HG03039 (cell line): ENCODE data around the gene BCAS4.
"Not testable (repeated sequence)": the region's sequence is repeated elsewhere in the genome, so short reads cannot be mapped to it uniquely, and the experiment has no call there.

Experiments
- ATAC-seq: cut with Tn5 transposase; IDR thresholded peaks from one replicate; pipeline ENCODE4 v1.9.1; 2021; ENCODE audit warnings: mild to moderate bottlenecking, moderate library complexity; ENCODE audit not compliant: unreplicated experiment

The BCAS4 gene, protein sequence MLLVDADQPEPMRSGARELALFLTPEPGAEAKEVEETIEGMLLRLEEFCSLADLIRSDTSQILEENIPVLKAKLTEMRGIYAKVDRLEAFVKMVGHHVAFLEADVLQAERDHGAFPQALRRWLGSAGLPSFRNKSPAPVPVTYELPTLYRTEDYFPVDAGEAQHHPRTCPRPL

DNA sequence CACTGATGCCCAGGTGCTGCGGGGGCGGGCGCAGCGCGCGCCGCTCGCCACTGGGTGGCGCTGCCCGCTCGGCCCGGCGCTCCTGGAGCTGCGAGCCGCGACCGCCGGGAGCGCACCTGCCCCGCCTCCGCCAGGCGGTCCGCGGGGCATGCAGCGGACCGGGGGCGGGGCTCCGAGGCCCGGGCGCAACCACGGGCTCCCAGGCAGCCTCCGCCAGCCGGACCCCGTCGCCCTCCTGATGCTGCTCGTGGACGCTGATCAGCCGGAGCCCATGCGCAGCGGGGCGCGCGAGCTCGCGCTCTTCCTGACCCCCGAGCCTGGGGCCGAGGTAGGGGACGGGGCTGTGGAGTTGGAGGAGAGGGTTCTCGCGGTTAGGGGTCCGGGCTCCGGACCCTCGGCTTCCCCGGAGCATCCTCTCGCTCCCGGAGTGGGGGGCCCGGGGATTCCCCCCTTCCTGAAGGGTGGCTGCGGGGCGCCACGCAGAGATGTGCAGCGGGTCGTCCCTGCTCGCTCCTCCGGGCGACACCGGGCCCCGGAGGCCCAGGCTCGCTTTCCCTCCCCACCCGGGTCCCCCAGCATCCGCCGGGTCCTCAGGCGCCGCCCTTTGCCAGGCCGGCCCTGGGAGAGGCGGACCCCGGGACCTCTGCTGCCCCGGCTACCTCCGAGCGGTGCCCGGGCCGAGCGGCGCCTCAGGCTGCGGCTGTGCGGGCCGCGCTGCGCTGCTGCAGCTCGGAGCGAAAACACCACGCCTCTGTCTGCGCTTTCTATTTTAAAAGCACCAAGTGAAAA lies at the start of gene BCAS4:
Gene BCAS4, plus strand, starts transcription at position 216 of the 789 bp plus-strand sequence. Its CDS starts 23 bp downstream, at position 239.
- peak; percentile 70 for ATAC-seq

DNA sequence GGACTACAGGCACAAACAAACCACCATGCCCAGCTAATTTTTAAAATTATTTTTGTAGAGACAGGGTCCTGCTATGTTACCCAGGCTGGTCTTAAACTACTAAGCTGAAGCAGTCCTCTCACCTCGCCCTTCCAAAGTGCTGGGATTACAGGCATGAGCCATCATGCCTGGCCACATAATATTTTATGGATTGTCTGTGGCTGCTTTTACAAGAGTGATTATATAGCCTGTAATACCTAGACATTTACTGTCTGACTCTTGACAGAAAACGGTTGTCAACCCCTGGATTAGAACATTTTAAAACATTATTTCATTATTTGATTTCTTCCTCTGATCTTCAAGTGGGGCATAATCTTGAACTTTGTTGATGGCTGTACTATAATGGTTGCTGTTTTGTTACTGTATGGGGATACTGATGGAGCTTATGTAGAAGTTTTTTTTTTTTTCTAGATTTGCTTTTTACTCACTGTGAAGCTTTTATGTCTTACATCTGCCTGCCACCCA lies 49.2 kb upstream of the BCAS4 start:
- ATAC-seq = no peak

DNA sequence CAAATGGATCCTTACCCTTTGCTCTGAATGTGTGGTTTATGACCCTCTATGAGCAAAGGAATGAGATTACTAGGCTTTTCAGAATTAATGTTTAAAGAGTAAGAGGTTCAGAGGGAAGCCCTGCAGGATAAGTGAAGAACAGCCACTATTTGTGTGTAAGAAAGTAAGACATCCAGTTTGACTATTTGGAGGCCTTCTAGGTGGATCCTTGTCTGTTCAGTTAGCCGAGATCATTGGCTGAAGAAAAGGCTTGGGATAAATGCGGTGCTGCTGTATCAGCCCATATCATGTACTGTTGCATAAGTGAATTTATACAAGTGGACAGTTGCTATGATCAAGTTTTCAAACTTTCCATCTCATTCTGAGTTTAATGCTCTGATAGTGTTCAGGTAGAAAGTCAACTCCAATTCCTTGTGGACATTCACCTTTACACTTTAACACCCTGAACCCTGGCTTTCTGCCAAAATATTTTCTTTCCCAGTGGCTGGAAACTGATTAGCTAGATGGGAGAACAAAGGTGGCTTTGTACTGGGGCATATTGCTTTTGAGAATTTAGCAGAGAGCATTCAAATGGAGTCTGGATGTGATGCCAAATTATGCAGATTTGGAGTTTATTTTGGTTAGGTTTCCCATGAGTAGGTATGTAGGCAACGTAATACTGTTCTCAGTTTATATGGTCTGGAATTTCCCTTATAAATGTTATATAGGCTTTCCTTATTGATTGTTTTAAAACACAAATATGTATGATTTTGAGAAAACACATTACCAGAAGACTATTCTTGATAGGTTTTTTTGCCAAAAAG lies 48.5 kb upstream of the BCAS4 start:
- no peak for ATAC-seq

DNA sequence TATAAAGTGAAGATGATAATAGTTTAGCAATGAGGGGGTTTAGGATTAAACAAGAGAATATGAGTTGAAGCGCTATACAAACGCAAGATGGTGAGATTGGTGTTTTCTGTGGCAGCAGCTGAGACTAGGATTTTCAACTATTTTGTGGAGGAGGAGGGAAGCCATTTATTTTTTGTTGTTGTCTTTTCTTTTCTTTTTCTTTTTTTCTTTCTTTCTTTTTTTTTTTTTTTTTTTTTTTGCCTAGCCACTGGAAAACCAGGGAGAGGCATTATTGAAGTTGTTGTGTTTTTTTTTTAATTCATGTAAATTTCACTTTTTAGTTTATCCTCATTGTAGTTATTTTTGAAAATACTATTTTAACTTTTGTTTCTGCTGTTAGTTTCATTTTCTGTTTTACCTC lies 47.6 kb upstream of the BCAS4 start:
- no peak for ATAC-seq

DNA sequence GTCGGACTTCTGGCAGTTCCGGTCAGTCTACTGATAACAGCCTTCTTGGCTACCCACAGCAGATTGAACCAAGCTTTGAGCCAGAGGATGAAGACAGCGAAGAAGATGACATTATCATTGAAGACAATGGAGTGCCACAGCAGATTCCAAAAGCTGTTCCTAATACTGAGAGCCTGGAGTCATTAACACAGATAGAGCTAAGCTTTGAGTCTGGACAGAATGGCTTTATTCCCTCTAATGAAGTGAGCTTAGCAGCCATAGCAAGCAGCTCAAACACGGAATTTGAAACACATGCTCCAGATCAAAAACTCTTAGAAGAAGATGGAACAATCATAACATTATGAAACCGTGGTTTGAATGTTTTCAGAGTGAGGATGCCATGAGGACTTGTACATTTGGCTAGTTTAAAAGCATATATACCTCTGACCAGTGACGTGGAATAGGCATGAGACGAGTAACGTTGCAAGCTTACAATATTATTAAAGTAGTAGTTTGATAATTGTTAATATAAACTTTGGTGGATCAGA lies 44.7 kb upstream of the BCAS4 start:
- ATAC-seq = no peak

DNA sequence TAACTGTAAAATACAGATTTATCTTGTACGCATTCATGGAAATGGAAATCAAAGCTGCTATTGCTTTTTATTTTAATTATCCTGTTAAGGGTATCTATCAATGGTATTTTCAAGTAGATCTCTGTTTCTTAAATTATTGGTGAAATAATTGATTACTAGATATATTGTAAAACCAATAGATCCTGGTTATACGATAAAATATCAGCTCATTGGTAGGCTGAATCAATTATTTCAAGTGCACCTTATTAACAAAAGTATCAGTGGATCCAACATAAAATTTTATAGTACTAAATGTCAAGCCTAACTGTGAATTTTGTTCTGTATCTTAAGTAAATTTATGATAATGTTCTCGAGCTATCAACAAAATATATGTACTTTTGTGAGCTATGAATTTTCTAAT lies 41.7 kb upstream of the BCAS4 start:
- ATAC-seq = no peak

DNA sequence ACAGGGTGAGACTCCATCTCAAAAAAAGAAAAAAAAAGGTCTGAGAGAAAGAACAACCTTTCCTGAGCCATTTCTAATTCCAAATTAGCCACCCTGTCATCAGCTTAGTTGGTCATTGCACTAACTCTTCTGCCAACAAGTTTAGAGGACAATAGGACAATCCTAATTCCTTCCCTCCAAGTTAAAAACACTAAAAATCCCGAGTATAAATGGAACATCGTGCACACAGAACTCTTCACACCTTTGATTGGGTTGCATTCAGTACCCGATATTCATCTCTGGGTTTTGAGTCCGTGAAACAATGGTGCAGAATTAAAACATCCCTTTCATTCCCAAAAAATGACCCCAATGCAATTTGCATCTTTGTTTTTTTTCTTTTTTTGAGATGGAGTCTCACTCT lies 40.4 kb upstream of the BCAS4 start:
- ATAC-seq = no peak

DNA sequence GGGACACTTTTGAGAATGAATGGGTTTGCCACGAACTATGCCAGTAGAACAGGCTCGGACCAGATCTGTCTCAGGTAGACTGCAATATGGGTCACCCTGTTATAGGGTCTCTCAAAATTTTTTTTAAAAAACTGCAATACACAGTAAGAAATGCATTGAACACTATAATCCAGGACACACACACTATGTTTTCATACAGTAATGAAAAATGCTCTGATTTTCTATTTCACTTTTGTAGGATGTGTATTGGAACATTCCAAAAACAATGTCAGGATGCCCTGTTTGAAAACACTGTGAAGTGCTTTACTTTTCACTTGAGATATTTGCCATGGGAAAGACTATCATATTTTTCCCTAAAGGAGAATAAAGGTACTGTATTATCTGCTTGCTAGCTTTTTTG lies 38.4 kb upstream of the BCAS4 start:
- no peak for ATAC-seq

DNA sequence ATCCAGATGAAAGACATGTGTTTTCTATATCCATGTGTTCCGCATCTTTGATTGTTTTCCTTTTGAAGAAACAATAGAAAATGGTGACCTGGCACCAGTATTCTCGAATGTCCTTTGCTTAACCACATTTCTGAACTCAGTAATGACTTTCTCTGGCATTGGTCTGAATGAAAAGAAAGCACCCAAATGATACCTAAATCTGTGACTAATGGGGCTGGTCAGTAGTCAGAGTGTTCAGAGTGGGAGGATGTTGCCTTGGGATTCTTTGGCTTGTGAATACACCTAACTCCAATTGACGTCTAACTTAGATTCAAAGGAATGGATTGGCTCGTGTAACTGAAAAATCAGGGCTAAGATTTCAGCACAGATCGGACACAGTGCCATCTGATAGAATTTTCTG lies 36.4 kb upstream of the BCAS4 start:
- no peak for ATAC-seq

DNA sequence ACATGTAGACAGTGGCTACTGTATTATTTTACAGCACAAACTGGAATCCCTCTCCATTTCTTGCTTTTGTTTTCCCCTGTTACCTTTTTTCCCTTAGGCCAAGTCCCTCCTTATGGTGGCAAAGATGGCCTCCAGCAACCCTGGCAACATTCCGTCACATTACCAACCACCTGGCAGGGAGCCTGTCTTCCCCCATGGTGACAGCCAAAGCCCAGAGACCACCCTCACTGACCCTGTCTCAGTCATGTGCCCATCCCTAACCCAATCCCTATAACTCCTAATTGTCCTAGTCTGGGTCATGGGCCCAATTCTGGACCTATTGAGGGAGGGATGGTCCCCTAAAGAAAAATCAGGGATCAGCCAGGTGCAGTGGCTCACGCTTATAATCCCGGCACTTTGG lies 35.9 kb upstream of the BCAS4 start:
- no peak for ATAC-seq

DNA sequence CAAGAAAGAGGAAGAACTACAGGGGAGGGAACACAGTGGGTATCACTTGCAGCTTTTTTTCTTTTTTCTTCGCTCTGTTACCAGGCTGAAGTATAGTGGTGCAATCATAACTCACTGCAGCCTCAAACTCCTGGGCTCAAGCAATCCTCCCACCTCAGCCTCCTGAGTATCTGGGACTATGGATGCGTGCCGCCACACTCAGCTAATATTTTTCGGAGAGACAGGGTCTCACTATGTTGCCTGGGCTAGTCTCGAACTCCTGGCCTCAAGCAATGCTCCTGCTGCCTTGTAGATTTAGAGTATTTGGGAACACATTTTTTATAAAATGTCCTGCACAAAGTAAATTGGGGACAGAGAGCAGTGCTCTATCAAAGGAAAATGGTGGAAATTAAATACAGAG lies 35.2 kb upstream of the BCAS4 start:
- ATAC-seq = no peak

DNA sequence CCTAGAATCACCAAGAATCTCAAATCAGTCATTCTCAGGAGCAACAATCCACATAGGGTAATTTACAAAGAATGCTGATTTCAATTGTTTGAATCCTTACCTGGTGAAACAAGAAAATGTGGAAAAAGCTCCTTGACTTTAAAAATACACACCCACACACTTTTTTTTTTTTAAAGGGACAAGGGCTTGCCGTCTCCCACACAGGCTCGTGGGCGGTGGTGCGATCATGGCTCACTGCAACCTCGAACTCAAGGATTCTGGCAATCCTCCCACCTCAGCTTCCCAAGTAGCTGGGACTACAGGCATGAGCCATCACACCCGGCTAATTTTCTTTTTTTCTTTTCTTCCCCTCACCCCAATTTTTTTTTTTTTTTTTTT lies 32.8 kb upstream of the BCAS4 start:
- ATAC-seq = no peak

DNA sequence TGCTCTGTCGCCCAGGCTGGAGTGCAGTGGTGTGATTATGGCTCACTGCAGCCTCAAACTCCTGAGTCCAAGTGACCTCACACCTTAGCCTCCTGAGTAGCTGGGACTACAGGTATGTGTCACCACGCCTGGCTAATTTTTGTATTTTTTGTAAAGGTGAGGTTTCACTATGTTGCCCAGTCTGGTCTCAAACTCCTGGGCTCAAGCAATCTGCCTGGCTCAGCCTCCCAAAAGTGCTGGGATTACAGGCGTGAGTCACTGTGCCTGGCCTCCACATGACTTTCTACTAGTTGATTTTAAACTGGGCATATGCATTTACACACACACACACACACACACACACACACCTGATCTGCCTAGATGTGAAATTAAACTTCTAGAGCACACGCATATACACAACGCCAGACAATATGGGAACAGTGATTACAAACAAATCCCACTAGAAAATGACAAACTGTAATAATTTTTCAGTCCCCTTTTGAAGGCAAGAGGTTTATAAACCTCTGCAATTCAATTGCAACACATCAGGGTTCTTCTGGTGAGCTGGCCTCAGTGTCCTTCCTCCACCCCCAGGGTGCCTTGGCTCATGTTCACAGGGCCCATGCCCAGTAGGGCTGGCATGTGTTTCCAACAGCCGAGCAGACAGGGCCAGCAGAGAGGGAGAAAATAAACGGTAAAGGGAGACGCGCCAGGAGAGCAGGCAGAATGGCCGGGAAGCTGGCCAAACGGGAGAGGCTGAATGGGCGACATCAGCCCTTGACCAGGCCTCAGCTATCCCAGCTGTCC lies 32.2 kb upstream of the BCAS4 start:
- ATAC-seq = no peak

DNA sequence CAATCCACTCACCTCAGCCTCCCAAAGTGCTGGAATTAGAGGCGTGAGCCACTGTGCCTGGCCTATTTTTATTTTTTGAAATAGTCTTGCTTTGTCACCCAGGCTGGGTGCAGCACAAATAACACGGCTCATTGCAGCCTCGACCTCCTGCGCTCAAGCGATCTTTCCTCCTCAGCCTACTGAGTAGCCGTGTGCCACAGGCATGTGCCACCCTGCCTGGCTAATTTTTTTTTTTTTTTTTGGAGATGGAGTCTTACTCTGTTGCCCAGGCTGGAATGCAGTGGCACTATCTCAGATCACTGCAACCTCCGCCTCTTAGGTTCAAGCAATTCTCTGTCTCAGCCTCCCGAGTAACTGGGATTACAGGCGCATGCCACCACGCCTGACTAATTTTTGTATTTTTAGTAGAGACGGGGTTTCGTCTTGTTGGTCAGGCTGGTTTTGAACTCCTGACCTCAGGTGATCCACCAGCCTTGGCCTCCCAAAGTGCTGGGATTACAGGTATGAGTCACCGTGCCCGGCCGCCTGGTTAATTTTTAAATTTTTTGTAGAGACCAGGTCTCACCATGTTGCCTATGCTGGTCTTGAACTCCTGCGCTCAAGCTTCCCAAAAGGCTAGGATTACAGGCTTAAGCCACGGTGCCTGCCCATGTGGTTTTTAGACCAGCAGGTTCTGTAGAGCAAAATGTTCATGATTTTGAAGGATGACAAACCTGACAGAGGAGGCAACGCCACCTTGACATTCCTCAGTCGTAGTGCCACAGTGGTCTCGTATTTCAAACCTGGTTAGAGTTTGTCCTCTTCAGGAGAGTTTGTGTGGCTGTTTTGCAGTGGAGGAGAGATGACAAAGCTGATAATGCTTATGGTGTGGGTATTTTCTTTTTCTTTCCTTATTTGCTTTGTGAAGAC lies 31.1 kb upstream of the BCAS4 start:
- not testable (repeated sequence) for ATAC-seq

DNA sequence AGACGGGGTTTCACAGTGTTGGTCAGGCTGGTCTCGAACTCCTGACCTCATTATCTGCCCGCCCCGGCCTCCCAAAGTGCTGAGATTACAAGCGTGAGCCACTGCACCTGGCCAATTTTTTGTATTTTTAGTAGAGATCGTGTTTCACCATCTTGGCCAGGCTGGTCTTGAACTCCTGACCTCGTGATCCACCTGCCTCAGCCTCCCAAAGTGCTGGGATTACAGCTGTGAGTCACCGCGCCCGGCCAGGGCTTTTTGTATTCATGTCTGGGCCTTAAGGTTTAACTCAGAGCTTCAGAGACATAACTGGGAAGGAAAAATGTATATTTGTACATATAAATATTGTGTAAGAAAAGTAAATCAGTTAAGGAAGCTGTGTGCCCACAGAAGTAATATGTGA lies 29.6 kb upstream of the BCAS4 start:
- ATAC-seq = not testable (repeated sequence)

DNA sequence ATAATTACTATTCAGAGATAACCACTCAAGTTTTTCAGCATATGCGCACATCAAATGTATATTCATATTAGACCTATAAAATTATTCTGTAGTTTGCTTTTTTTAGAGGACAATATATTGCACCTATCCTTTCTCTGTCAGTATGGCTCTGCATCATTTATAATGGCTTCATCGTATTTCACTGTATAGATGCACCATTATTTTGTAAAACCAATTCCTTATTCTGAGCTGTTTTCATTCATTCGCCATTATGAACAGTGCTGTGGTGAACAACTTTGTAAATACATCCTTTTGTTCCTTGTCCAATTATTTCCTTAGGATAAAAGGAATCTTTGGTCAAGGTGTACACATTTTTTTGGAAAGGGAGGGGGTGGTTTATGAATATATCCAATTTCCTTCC lies 29.2 kb upstream of the BCAS4 start:
- no peak for ATAC-seq

DNA sequence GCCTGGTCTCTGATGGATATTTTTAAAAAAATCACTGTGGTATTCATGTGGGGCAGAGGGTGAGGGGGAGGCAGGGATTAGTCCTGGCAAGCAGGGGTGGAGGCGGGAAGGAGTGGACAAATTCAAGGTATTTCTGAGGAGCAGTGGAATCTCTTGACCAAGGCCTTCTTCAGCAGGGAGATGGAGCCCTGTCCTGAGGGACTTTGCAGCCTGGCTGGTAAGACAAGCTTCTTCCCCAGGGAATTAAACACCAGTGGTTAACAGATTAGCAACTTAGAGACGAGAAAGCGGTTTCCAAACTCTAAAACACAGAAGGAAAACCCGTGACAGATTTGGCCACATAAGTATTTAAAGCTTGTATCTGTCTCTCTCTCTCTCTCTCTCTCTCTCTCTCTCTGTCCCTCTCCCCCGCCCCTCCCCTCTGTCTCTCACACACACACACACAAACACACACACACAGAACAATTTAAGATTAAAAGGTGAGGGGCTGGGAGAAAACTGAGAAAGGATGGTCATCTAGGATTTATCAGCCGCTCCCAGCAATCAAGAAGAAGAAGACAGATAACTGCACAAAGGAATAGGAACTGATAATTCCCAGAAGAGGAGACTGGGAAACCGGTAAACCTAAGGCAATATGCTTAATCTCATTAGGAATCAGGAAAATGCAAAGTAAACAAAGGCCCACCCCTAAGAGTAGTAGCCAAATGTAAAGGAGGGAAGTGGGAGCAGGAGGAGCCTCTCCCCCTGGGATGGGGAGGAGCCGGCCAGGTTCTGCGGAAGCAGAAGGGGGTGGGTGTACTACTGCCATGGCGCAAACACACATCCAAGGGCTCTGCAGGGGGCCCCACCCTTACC lies 27.7 kb upstream of the BCAS4 start:
- ATAC-seq = not testable (repeated sequence)

DNA sequence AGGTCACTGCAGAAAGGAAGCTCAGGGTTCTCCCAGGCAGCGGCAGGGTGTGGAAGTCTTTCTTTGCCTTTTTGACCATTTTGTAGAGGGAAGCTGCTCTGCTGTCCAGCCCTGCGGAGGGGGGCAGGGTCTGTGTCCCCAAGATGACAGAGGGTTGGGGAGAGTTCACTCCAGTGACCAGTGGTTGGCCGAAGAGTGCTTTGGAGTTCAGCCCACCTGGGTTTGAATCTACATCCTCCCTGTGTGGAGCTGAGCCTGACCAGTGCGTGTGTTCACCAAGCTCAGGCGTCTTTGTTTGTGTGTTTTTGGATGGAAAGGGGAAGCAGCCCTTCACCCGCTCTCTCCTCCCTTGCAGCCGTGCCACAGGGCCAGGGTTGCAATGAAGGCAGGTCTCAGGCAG lies 25.9 kb upstream of the BCAS4 start:
- not testable (repeated sequence) for ATAC-seq
